SK-N-SH (cell line): ENCODE measurements around the gene ZNF790. TPM values are rescaled to one million over a fixed set of nuclear protein-coding genes. Genes with fewer than 3 reads are reported as not detected.
A peak's percentile ranks its signal among the peaks of the same experiment; 100 is the strongest.

ENCODE experiments used
- CTCF ChIA-PET: fragments of 300-600, 350-600 bp; formaldehyde crosslinking; extraction: SDS; loops from one replicate; lab custom pipeline; 2021; lab: Yijun Ruan, JAX
- POLR2A ChIA-PET: fragments of 350-600 bp; sonication (Branson Sonifier 250); formaldehyde crosslinking; extraction: SDS; loops from one replicate; lab custom pipeline; 2020; ENCODE audit warnings: antibody characterized with exemption, inconsistent platforms; lab: Yijun Ruan, JAX
- DNase-seq: peaks from one replicate; pipeline ENCODE4 v3.0.0; 2012
- H2AFZ ChIP-seq: fragments of 200-600 bp; sonication (generic); 2 replicates; pipeline ENCODE4 v1.8.1; 2016; ENCODE audit warnings: antibody characterized with exemption, mild to moderate bottlenecking, low read depth
- H3F3A ChIP-seq: fragments of 200-600 bp; sonication (generic); replicated peaks from 2 replicates; pipeline ENCODE3; 2016; ENCODE audit warnings: antibody characterized with exemption, mild to moderate bottlenecking; ENCODE audit not compliant: insufficient read depth
- H3K27ac ChIP-seq, 2 experiments: fragments of 200-500 bp in 1 of 2; fragments of 200-600 bp in 1 of 2; sonication (Bioruptor generic) in 1 of 2; sonication (generic), shearing (Covaris generic) in 1 of 2; 2 replicates each; pipeline versions ENCODE4 v1.5.1 to v1.6.1; 2014 to 2016; ENCODE audit warnings: low read depth in 2 of 2, inconsistent platforms in 1 of 2, low read length in 1 of 2, mild to moderate bottlenecking in 1 of 2, mixed read lengths in 1 of 2
- H3K27me3 ChIP-seq: fragments of 200-600 bp; sonication (generic), shearing (Covaris generic); 2 replicates; pipeline ENCODE4 v1.6.1; 2016; ENCODE audit warnings: mixed run types; ENCODE audit not compliant: insufficient read depth
- H3K36me3 ChIP-seq, 2 experiments: fragments of 200-500 bp in 1 of 2; fragments of 200-600 bp in 1 of 2; sonication (Bioruptor generic) in 1 of 2; sonication (generic) in 1 of 2; replicated peaks in 1 of 2; 2 replicates each; pipeline versions ENCODE3 to v1.5.1; 2014 to 2016; ENCODE audit warnings: low read length in 1 of 2, mild to moderate bottlenecking in 1 of 2; ENCODE audit not compliant: insufficient read depth in 2 of 2, control insufficient read depth in 1 of 2
- H3K4me1 ChIP-seq, 2 experiments: fragments of 200-500 bp in 1 of 2; fragments of 200-600 bp in 1 of 2; sonication (Bioruptor generic) in 1 of 2; sonication (generic), shearing (Covaris generic) in 1 of 2; 2 replicates each; pipeline versions ENCODE4 v1.5.1 to v1.6.1; 2014 to 2016; ENCODE audit warnings: low read depth in 1 of 2, low read length in 1 of 2, mixed run types in 1 of 2; ENCODE audit not compliant: insufficient read depth in 2 of 2, control insufficient read depth in 1 of 2
- H3K4me2 ChIP-seq: fragments of 200-600 bp; sonication (generic), shearing (Covaris generic); 2 replicates; pipeline ENCODE4 v1.6.1; 2017; ENCODE audit warnings: mixed run types
- H3K4me3 ChIP-seq, 2 experiments: fragments of 200-500 bp in 1 of 2; fragments of 200-600 bp in 1 of 2; sonication (Bioruptor generic) in 1 of 2; sonication (generic), shearing (Covaris generic) in 1 of 2; 2 replicates each; pipeline versions ENCODE4 v1.5.1 to v1.8.1; 2014 to 2016; ENCODE audit warnings: low read depth in 2 of 2, inconsistent platforms in 1 of 2, low read length in 1 of 2, mild to moderate bottlenecking in 1 of 2, mixed read lengths in 1 of 2, moderate library complexity in 1 of 2
- H3K79me2 ChIP-seq: fragments of 200-600 bp; sonication (generic); 2 replicates; pipeline ENCODE4 v1.8.1; 2017; ENCODE audit warnings: mild to moderate bottlenecking; ENCODE audit not compliant: insufficient read depth
- H3K9ac ChIP-seq: fragments of 200-600 bp; sonication (generic); 2 replicates; pipeline ENCODE4 v1.6.1; 2017; ENCODE audit warnings: mixed run types
- H3K9me2 ChIP-seq: fragments of 200-600 bp; sonication (generic); 2 replicates; pipeline ENCODE4 v1.6.1; 2017; ENCODE audit warnings: mixed run types
- H3K9me3 ChIP-seq: fragments of 200-600 bp; sonication (generic); 2 replicates; pipeline ENCODE4 v1.6.1; 2017; ENCODE audit warnings: mixed run types, mild to moderate bottlenecking, moderate library complexity
- H4K20me1 ChIP-seq: fragments of 200-600 bp; sonication (generic); 2 replicates; pipeline ENCODE4 v1.6.1; 2017; ENCODE audit warnings: mild to moderate bottlenecking, mixed run types; ENCODE audit not compliant: insufficient read depth
- EZH2phosphoT487 ChIP-seq: fragments of 200-600 bp; sonication (generic); IDR thresholded peaks from 2 replicates; pipeline ENCODE4 v1.6.1; 2017; ENCODE audit warnings: low read depth, mixed run types, mild to moderate bottlenecking, antibody characterized with exemption, moderate library complexity, borderline replicate concordance
- FOXJ3 ChIP-seq: sonication (generic); formaldehyde crosslinking; IDR thresholded peaks from 2 replicates; pipeline ENCODE4 v1.5.1; 2020; ENCODE audit warnings: mild to moderate bottlenecking, missing genetic modification reagents
- GABPA ChIP-seq: IDR thresholded peaks from 2 replicates; pipeline ENCODE4 v1.4.0; 2012; ENCODE audit warnings: low read depth, mild to moderate bottlenecking
- JUND ChIP-seq: IDR thresholded peaks from 2 replicates; pipeline ENCODE4 v1.4.0; 2012
- NFIC ChIP-seq: IDR thresholded peaks from 2 replicates; pipeline ENCODE4 v1.4.0; 2012; ENCODE audit warnings: borderline replicate concordance
- POLR2AphosphoS5 ChIP-seq: IDR thresholded peaks from 2 replicates; pipeline ENCODE4 v1.6.1; 2012; ENCODE audit warnings: low read depth, low read length
- RAD21 ChIP-seq: IDR thresholded peaks from 2 replicates; pipeline ENCODE4 v1.6.1; 2012; ENCODE audit warnings: mild to moderate bottlenecking, low read length
- RCOR1 ChIP-seq: fragments of 150-350 bp; IDR thresholded peaks from 2 replicates; pipeline ENCODE4 v1.6.1; 2017; ENCODE audit warnings: antibody characterized with exemption, low read length
- RFX5 ChIP-seq: IDR thresholded peaks from 2 replicates; pipeline ENCODE4 v1.6.1; 2012; ENCODE audit warnings: mild to moderate bottlenecking, improper control_type of control experiment, low read length
- RXRA ChIP-seq: IDR thresholded peaks from 2 replicates; pipeline ENCODE4 v1.4.0; 2012; ENCODE audit warnings: low read depth, mild to moderate bottlenecking, borderline replicate concordance
- TAF1 ChIP-seq: IDR thresholded peaks from 2 replicates; pipeline ENCODE4 v1.6.1; 2012; ENCODE audit warnings: low read depth, mild to moderate bottlenecking, low read length, moderate library complexity, borderline replicate concordance
- TCF12 ChIP-seq: IDR thresholded peaks from 2 replicates; pipeline ENCODE4 v1.4.0; 2012
- TEAD4 ChIP-seq: IDR thresholded peaks from 2 replicates; pipeline ENCODE4 v1.4.0; 2012; ENCODE audit warnings: mild to moderate bottlenecking, borderline replicate concordance; ENCODE audit not compliant: insufficient read depth
- USF1 ChIP-seq: IDR thresholded peaks from 2 replicates; pipeline ENCODE4 v1.4.0; 2012; ENCODE audit warnings: low read depth, borderline replicate concordance
- WGBS: methylation state at CpG from one replicate; pipeline ENCODE4 v1.1.6; 2017; ENCODE audit warnings: low lambda C conversion rate; 5-methylcytosine and 5-hydroxymethylcytosine counted together
- polyA plus RNA-seq, 3 experiments: library from polyadenylated mRNA; depleted of rRNA; stranded (reverse); fragments of >200 nt; gene quantifications; 2 replicates each; pipeline ENCODE4 v1.2.3, GENCODE V29; 2012
- TF ChIP-seq, protein P1 (sequence below): IDR thresholded peaks from 2 replicates; pipeline ENCODE4 v1.4.0; 2012; ENCODE audit warnings: low read depth
- TF ChIP-seq, protein P2 (sequence below): fragments of 150-350 bp; IDR thresholded peaks from 2 replicates; pipeline ENCODE4 v1.6.1; 2016; ENCODE audit warnings: mild to moderate bottlenecking, low read depth, low read length
- TF ChIP-seq, protein P3 (sequence below): fragments of 200-600 bp; sonication (generic); IDR thresholded peaks from 2 replicates; pipeline ENCODE4 v1.6.1; 2017; ENCODE audit warnings: antibody characterized with exemption, mild to moderate bottlenecking, moderate library complexity

ZNF790 gene
- polyA plus RNA-seq, 1 of the 3 experiments (the other 2 are of a cell fraction): 2.2 TPM

DNA sequence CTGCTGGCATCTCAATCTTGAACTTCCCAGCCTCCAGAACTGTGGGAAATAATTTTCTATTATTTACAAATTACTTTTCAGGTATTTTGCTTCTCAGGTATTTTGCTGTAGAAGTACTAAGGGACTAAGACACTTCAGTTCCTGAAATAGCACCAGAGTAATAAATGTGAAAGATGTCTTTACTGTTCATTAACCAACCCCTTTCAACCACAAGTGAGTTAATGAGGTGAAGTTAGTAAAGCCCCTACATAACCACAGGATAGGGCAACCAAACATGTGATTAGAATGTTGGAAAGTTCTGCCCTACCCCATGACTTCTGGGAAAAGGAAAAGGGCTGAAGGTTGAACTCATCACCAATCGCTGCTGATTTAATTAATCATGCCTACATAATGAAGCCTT lies 9.8 kb upstream of the ZNF790 start:
- no peaks in the 10 kb centered on the region for H3K9me2 ChIP-seq
- H4K20me1 ChIP-seq: no peaks in the 10 kb centered on the region
- H3K36me3 ChIP-seq: peaks cover 0 to 24% of the 10 kb centered on the region in 2 experiments
- no peak overlapping the region for H3K4me2 ChIP-seq
- 95% methylated on average over 1 of the region's 1 CpG for WGBS
- peaks cover 7% of the 10 kb centered on the region for H3F3A ChIP-seq
- H3K27ac ChIP-seq: no peak overlapping the region
- H3K27me3 ChIP-seq: no peaks in the 10 kb centered on the region
- H3K9ac ChIP-seq: no peak overlapping the region
- peaks cover 21% of the 10 kb centered on the region for H3K79me2 ChIP-seq
- no peak overlapping the region for H2AFZ ChIP-seq
- no peak overlapping the region for H3K4me3 ChIP-seq
- DNase-seq: no peak
- TF ChIP-seq, protein P1, sequence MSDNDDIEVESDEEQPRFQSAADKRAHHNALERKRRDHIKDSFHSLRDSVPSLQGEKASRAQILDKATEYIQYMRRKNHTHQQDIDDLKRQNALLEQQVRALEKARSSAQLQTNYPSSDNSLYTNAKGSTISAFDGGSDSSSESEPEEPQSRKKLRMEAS: no peak
- TF ChIP-seq TEAD4: no peak
- TF ChIP-seq, protein P2, sequence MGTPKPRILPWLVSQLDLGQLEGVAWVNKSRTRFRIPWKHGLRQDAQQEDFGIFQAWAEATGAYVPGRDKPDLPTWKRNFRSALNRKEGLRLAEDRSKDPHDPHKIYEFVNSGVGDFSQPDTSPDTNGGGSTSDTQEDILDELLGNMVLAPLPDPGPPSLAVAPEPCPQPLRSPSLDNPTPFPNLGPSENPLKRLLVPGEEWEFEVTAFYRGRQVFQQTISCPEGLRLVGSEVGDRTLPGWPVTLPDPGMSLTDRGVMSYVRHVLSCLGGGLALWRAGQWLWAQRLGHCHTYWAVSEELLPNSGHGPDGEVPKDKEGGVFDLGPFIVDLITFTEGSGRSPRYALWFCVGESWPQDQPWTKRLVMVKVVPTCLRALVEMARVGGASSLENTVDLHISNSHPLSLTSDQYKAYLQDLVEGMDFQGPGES: no peak
- no peak for TF ChIP-seq TCF12
- no peak for TF ChIP-seq RXRA
- no peak for TF ChIP-seq TAF1
- TF ChIP-seq POLR2AphosphoS5: no peak
- TF ChIP-seq GABPA: no peak
- TF ChIP-seq JUND: no peak
- TF ChIP-seq EZH2phosphoT487: no peak
- no peak for TF ChIP-seq RFX5
- TF ChIP-seq, protein P3, sequence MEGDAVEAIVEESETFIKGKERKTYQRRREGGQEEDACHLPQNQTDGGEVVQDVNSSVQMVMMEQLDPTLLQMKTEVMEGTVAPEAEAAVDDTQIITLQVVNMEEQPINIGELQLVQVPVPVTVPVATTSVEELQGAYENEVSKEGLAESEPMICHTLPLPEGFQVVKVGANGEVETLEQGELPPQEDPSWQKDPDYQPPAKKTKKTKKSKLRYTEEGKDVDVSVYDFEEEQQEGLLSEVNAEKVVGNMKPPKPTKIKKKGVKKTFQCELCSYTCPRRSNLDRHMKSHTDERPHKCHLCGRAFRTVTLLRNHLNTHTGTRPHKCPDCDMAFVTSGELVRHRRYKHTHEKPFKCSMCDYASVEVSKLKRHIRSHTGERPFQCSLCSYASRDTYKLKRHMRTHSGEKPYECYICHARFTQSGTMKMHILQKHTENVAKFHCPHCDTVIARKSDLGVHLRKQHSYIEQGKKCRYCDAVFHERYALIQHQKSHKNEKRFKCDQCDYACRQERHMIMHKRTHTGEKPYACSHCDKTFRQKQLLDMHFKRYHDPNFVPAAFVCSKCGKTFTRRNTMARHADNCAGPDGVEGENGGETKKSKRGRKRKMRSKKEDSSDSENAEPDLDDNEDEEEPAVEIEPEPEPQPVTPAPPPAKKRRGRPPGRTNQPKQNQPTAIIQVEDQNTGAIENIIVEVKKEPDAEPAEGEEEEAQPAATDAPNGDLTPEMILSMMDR: no peak
- no peak for TF ChIP-seq RCOR1
- TF ChIP-seq RAD21: no peak
- TF ChIP-seq NFIC: no peak
- peaks cover 0 to 5% of the 10 kb centered on the region in 2 experiments; a peak in 1 of 4 replicates for H3K4me1 ChIP-seq
- CTCF ChIA-PET: no interaction called here
- H3K9me3 ChIP-seq: no peaks in the 10 kb centered on the region
- POLR2A ChIA-PET: interaction anchor here (0.5 to 3.5 kb wide), 2 partner anchors 9 to 85 kb away, joined by 6 to 67 read pairs; partner anchors contain the start of gene ZNF790

GRCh38 chr19:36838784-36839324 lies 667 bp upstream of the ZNF790 start:
- 0 out of 2 replicates have a peak, but pooled peaks cover 6% of the 10 kb centered on the region for H3K9me3 ChIP-seq
- no peak for DNase-seq
- H3K79me2 ChIP-seq: peaks cover 34% of the 10 kb centered on the region
- peak overlapping the region; percentile 71 to 98 for H3K27ac ChIP-seq
- peak overlapping the region; percentile 92 for H2AFZ ChIP-seq
- H3K4me3 ChIP-seq: peak overlapping the region; percentile 57 to 76
- no peaks in the 10 kb centered on the region for H4K20me1 ChIP-seq
- ChIA-PET CTCF (interaction anchor here (1.5 kb wide), 1 partner anchor 11 kb away, joined by 5 read pairs; the partner anchor contains the start of gene ZNF345), POLR2A (interaction anchor here (1.0 to 2.8 kb wide), 2 partner anchors 11 to 78 kb away, joined by 3 to 67 read pairs; partner anchors contain the start of genes ZNF345 and ZNF568)
- peaks cover 0 to 33% of the 10 kb centered on the region in 2 experiments for H3K36me3 ChIP-seq
- no peaks in the 10 kb centered on the region for H3K9me2 ChIP-seq
- H3K27me3 ChIP-seq: no peaks in the 10 kb centered on the region
- 22% methylated on average over 10 of the region's 12 CpGs for WGBS
- peak overlapping the region; percentile 79 for H3K9ac ChIP-seq
- H3K4me1 ChIP-seq: peaks cover 0 to 5% of the 10 kb centered on the region in 2 experiments; a peak in 1 of 4 replicates
- 0 out of 2 replicates have a peak, but pooled peaks have one; percentile 23 for TF ChIP-seq FOXJ3 (CRISPR knock-in tag)
- no peak for TF ChIP-seq POLR2AphosphoS5
- TF ChIP-seq USF1: 0 out of 2 replicates have a peak, but pooled peaks have one; percentile 1
- no peak for TF ChIP-seq NFIC
- no peaks in the 10 kb centered on the region for H3F3A ChIP-seq
- peak overlapping the region; percentile 83 for H3K4me2 ChIP-seq
